ENCODE data around the gene ADGRA3. TPM values are rescaled to one million over a fixed set of nuclear protein-coding genes. Genes with fewer than 3 reads are reported as not detected.
"Not testable (repeated sequence)": the region's sequence is repeated elsewhere in the genome, so short reads cannot be mapped to it uniquely, and the experiment has no call there.

Gene ADGRA3
- total RNA-seq, 6 experiments from 2014 or later = 25.0 to 146 (median 60.2) TPM

DNA sequence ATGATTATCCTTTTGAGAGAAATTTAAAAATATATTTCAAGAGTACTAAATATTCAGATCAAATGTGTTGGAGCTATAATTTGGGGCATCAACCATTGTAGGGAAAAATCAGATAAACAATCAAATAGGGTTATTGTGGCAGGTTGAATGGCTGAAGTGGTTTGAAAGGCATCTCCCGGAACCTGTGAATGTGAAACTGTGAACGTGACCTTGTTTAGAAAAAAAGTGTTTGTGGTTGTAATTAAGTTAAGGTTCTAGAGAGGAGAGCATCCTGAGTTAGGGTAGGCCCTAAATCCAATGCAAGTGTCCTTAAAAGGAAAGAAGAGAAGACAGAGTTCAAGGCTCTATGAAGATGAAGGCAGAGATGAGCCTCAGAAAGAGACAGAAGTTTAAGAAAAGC is 37.4 kb downstream of the ADGRA3 start:
- WGBS (ENCODE audit: insufficient coverage, low coverage, low lambda C conversion rate, missing lambda C conversion rate) = 44% methylated on average over 2 of the region's 2 CpGs
- Histone ChIP-seq H3K36me3 (no peaks in the 10 kb centered on the region), H3K4me1 (peaks cover 0 to 8% (median 3%) of the 10 kb centered on the region in 4 donors), H3K9me3 (no peaks in the 10 kb centered on the region), H3K27me3 (no peaks in the 10 kb centered on the region), H3K4me3 (no peak overlapping the region), H3K27ac (no peak overlapping the region)
- ATAC-seq (no peak), DNase-seq (no peak)
- intact Hi-C loops (cut with DNase I) = no loop called here
- TF ChIP-seq, protein P1, sequence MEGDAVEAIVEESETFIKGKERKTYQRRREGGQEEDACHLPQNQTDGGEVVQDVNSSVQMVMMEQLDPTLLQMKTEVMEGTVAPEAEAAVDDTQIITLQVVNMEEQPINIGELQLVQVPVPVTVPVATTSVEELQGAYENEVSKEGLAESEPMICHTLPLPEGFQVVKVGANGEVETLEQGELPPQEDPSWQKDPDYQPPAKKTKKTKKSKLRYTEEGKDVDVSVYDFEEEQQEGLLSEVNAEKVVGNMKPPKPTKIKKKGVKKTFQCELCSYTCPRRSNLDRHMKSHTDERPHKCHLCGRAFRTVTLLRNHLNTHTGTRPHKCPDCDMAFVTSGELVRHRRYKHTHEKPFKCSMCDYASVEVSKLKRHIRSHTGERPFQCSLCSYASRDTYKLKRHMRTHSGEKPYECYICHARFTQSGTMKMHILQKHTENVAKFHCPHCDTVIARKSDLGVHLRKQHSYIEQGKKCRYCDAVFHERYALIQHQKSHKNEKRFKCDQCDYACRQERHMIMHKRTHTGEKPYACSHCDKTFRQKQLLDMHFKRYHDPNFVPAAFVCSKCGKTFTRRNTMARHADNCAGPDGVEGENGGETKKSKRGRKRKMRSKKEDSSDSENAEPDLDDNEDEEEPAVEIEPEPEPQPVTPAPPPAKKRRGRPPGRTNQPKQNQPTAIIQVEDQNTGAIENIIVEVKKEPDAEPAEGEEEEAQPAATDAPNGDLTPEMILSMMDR (IDR thresholded peaks at IDR 0.05) = no peak
- no peak for TF ChIP-seq POLR2A (IDR thresholded peaks at IDR 0.05)

DNA sequence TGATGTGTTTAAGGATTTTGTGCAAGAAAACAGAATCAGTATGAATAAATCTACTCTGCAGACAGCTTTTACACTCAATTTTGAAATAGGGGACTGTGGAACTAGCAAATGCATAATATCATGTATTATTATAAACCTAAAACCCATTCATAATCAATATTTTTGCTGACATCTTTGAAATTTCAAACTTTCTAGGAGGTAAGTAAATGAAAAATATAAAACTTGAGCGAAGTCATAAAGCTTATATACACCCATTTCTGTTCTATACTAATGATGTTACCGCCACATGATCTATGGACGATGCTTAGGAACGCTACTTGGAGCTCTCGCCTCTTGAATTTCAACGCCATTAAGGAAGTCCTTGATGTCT is 38.1 kb downstream of the ADGRA3 start:
- Histone ChIP-seq H3K9me3 (no peaks in the 10 kb centered on the region), H3K27me3 (no peaks in the 10 kb centered on the region), H3K27ac (no peak overlapping the region), H3K4me3 (no peak overlapping the region), H3K4me1 (peaks cover 0 to 8% (median 0%) of the 10 kb centered on the region in 4 donors), H3K36me3 (no peaks in the 10 kb centered on the region)
- TF ChIP-seq POLR2A (IDR thresholded peaks at IDR 0.05) = no peak
- TF ChIP-seq, protein P1 (IDR thresholded peaks at IDR 0.05) = no peak
- 75% methylated on average over 6 of the region's 6 CpGs for WGBS (ENCODE audit: insufficient coverage, low coverage, low lambda C conversion rate, missing lambda C conversion rate)
- DNase-seq (no peak), ATAC-seq (no peak)
- intact Hi-C loops (cut with DNase I) = no loop called here

GRCh38 chr4:22477136-22477812 is 38.6 kb downstream of the ADGRA3 start:
- ATAC-seq (no peak), DNase-seq (no peak)
- Histone ChIP-seq H3K27me3 (no peaks in the 10 kb centered on the region), H3K4me3 (no peak overlapping the region), H3K36me3 (no peaks in the 10 kb centered on the region), H3K4me1 (peaks cover 0 to 8% (median 0%) of the 10 kb centered on the region in 4 donors), H3K9me3 (no peaks in the 10 kb centered on the region), H3K27ac (no peak overlapping the region)
- 60% methylated on average over 8 of the region's 8 CpGs for WGBS (ENCODE audit: insufficient coverage, low coverage, low lambda C conversion rate, missing lambda C conversion rate)
- intact Hi-C loops (cut with DNase I) = no loop called here
- no peak for TF ChIP-seq POLR2A (IDR thresholded peaks at IDR 0.05)
- TF ChIP-seq, protein P1 (IDR thresholded peaks at IDR 0.05) = no peak

DNA sequence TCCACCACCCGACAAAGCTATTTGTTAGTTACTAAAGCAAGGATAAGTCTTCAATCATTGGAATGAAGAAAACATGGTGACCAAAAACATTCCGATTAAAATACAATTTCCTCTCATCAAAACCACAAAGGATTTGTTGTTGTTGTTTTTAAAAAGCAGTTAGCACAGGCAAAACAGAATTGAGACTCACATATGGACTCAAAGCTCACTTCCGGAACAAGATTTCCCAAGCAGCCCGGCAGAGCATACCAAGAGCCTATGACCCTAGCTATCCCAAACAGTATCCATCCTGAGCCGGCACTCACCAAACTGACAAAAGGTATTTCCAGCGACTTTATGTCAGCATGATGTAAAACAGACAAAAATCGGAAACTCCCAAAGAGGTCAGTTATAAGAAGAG is 39.9 kb downstream of the ADGRA3 start:
- H3K4me3 ChIP-seq = no peak overlapping the region
- H3K4me1 ChIP-seq = peaks cover 0 to 5% (median 0%) of the 10 kb centered on the region in 4 donors
- H3K36me3 ChIP-seq = no peaks in the 10 kb centered on the region
- no peak overlapping the region for H3K27ac ChIP-seq
- intact Hi-C loops (cut with DNase I) = no loop called here
- no peaks in the 10 kb centered on the region for H3K27me3 ChIP-seq
- TF ChIP-seq, protein P1 (IDR thresholded peaks at IDR 0.05) = no peak
- TF ChIP-seq POLR2A (IDR thresholded peaks at IDR 0.05) = no peak
- no peaks in the 10 kb centered on the region for H3K9me3 ChIP-seq
- WGBS (ENCODE audit: insufficient coverage, low coverage, low lambda C conversion rate, missing lambda C conversion rate) = 83% methylated on average over 7 of the region's 7 CpGs
- DNase-seq (no peak), ATAC-seq (no peak)

- intact Hi-C loops (cut with DNase I) = not testable (repeated sequence)
These were observed 40.6 kb downstream of the ADGRA3 start for GRCh38 chr4:22475311-22475646.

More at GRCh38 chr4:22475311-22475646, 40.6 kb downstream of the ADGRA3 start:
- not testable (repeated sequence) for H3K27ac ChIP-seq, H3K4me3 ChIP-seq, H3K27me3 ChIP-seq, ATAC-seq, H3K9me3 ChIP-seq, H3K4me1 ChIP-seq, H3K36me3 ChIP-seq, DNase-seq
- 93% methylated on average over 11 of the region's 16 CpGs for WGBS (ENCODE audit: insufficient coverage, low coverage, low lambda C conversion rate, missing lambda C conversion rate)
